Measurements from ENCODE around the gene FUT2.

FUT2 gene

DNA sequence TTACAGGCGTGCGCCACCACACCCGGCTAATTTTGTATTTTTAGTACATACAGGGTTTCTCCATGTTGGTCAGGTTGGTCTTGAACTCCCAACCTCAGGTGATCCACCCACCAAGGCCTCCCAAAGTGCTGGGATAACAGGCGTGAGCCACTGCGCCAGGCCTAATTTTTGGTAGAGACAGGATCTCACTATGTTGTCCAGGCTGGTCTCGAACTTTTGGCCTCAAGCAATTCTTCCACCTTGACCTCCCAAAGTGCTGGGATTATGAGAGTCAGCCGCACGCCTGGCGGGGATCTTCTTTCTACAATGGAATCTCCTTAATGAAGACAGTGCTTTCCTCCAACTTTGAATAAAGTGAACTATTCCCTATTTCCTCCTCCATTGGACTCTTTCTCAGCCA, 38.9 kb downstream of the FUT2 start:
- no peak for DNase-seq

- DNase-seq = no peak
These were observed 39.4 kb downstream of the FUT2 start for GRCh38 chr19:48735031-48735615.

DNA sequence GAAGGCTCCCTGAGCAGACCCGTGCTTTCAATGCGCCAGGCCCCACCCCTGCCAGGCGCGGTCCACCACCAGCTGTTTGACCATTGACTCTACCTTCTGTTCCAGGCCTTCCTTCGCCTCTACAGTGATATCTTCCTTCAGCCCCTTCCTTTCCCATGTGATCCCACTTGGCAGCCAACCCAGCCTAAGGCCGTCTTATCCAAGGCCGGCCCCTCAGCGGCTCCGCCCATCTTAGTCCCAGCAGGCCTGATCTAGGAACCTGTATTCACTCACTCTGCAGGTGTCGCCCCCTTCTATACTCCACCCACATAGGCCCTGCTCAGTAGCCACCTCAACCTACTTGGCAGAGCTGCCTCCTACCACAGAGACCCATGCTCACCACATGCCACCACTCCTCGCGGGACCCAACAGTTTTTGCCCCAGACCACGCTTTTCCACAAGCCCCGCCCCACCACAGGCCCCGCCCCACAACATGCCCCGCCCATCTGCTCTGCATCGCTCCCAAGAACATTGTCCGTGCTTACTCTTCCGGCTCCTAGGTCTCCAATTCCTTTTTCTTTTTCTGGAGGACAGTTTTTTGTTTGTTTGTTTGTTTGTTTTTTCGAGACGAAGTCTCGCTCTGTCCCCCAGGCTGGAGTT, 41.7 kb downstream of the FUT2 start:
- no peak for DNase-seq

DNA sequence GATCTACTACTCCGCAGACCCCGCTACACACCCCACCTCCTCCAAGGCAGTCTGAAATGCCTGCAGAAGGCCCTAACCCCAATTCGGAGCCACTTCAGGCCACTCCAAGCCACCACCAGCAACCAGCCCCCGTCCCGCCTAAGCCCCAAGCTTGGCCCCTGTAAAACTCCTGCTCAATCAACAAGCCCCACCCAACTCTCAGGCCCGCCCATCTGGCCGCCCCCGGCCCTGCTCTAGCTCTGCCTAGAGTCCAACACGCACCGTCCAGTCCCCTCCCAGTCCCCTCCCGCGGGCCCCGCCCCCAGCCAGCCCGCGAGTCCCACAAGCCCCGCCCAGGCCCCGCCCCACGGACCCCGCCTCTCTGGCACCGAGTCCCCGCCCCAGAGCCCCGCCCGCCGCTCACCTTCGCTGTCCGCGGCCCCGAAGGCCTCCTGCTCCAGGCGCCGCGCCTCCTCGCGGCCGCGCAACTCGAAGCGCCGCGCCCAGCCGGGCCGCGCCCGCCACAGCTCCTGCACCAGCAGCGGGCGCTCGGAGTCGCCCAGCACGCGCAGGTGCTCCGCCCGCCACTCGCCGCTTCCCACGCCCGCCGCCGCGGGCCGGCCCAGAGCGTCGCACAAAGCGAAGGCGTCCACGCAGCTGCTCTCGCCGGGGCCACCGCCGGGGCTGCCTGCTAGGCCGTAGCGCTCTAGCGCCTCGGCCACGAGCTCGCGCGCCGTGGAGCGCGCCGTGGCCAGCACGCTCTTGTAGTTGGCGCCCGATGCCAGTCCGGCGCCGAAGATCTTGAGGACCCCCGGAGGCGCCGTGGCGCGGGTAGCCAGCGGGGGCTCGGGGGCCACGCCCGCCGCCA, 43.0 kb downstream of the FUT2 start:
- DNase-seq = peak; percentile 96 to 97

DNA sequence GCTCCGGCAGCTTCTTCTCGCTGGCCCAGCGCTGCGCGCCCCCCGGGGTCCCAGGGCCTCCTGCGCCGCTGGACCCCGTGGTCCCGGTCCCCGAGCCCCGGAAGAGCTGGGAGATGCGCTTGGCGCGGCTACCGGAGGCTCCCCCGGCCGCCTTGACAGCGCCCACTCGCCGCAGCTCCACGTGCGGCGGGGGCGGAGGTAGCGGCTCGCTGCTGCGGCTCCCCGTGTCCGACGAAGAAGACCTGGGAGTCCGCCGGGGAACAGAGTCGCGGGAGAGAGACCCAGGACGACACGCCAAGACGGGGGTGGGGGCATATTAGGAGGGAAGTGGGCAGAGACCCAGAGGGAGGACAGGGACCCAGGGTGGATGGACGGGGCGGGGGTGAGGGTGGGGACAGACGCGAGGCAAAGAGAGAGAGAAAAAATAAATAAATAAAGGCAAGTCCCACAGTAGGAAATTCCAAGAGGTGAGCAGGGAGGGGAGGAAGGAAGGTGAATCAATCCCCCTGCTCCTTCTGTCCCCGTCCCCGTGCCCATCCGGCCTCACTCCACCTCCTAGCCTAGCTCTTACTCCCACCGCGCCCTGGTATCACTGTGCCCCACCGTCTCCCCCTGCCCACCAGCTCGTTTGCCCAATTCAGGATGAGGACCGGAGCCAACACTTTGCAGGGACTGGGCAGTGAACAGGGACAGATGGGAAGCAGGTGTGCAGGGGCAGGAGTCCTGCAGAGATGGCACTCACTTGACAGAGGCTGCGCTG, 43.8 kb downstream of the FUT2 start:
- DNase-seq = no peak

- no peak for DNase-seq
These were observed 44.6 kb downstream of the FUT2 start, which contains the start of gene RASIP1 for GRCh38 chr19:48740164-48740972. RASIP1 (minus strand) TSS chr19:48740610; CDS start chr19:48740282, 328 bp downstream.

- peak; percentile 69 to 75 for DNase-seq
These were observed 45.6 kb downstream of the FUT2 start for GRCh38 chr19:48741129-48741999.

DNA sequence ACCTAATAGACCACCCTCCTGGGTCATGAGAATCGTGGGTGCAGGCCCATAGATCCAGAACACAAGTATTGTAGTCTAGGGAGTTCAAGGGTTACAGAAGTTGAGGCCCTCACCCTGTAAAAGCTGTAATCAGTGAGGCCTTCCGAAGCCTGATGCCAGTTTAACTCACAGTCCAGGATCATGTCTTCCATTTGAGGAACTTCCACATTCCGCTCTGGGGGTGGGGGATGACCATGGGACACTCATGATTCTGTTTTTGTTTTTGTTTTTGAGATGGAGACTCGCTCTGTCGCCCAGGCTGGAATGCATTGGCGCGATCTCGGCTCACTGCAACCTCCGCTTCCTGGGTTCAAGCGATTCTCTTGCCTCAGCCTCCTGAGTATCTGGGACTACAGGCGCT, 46.3 kb downstream of the FUT2 start:
- DNase-seq = no peak

- peak; percentile 58 to 66 for DNase-seq
These were observed 49.6 kb downstream of the FUT2 start for GRCh38 chr19:48745208-48745995.

GRCh38 chr19:48746110-48746509, 50.3 kb downstream of the FUT2 start:
- DNase-seq = no peak

DNA sequence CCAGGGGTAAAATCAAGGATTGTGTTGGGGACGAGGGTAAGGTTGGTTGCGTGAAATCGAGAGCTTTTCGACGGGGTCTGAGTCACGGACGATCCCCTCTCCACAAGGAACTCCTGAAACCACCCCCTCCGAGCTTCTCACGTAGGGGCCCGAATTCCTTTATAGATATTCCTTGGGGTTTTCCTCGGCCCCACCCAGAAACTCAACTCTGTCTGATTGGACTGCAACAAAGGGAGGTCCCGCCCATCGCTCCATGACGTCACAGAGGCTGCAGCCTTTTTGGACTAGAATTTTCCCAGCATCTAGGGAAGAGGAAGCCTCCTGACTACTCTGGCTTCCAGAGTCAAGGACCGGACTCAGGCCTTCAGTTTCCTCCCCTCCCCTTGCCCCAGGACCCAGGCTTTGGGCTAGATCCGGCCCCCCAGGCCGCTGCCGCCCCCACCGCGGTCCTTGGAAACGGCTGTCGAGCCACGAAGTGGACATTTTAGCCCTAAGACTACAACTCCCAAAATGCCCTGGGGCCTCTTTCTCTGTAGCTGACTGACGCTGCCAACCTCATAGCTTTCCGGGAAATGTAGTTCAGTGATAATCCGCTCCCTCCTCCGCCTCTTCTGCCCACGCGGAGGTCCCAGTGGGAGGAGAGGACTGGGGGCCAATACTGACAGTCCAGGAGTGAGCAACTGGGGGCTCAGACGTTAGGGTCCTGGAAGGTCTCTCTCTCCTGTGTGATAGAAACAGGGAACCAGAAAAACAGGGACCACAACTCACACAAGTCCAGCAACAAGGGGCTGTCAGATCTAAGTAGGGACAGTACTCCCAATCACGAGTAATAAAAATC, 51.2 kb downstream of the FUT2 start, which contains the start of gene IZUMO1:
TSS of gene IZUMO1 (minus strand) at position 172 of the 838 bp plus-strand sequence. CDS start 1,050 bp downstream, outside the sequence.
- DNase-seq = peak; percentile 68 to 74

DNA sequence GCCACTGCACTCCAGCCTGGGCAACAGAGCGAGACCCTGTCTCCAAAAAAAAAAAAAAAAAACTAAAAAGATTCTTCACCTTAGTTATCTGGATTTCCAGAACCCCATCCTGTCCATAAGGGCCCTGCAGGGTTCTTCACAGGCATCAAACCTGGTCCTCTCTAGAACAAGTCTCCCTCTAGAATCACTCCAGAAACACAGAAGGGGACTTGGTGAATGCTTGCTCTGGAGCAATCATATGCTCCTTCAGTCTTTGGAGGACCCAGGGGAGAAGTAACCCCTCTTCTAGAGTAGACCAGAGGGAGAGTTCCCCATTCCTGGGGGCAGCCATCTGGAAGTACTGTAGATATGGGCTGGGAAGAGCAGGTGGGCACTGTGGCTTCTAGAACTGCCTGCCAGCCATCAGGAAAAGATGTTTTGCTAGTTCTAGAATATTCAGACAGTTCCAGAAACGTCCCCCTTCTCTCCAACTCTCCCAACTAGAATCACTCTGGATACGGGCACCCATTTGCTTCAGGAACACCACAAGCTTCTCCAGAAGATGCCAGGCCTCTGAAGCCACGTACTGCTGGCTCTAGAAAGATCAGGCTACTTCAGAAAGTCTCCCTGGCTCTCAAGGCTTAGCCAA, 53.9 kb downstream of the FUT2 start:
- DNase-seq = no peak

DNA sequence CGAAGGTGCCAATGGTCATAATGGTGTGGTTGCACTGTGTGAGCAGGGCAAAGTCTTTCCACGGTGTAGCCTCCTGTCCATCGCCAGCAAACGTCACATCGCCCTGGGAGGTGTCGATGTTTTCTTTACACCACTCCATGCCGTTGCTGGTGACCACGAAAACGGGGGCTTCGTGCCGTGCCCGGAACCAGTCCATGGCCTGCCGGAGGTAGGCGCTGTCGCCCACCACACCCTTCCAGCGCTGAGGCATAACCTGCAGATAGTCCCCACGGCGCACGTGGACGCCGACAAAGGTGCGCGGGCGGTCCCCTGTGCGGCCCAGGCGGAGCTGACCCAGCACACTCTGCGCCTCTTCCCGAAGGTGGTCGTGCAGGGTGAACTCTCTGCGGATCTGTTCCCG, 54.6 kb downstream of the FUT2 start:
- DNase-seq = no peak

- DNase-seq = no peak
These were observed 55.2 kb downstream of the FUT2 start for GRCh38 chr19:48750771-48751504.

DNA sequence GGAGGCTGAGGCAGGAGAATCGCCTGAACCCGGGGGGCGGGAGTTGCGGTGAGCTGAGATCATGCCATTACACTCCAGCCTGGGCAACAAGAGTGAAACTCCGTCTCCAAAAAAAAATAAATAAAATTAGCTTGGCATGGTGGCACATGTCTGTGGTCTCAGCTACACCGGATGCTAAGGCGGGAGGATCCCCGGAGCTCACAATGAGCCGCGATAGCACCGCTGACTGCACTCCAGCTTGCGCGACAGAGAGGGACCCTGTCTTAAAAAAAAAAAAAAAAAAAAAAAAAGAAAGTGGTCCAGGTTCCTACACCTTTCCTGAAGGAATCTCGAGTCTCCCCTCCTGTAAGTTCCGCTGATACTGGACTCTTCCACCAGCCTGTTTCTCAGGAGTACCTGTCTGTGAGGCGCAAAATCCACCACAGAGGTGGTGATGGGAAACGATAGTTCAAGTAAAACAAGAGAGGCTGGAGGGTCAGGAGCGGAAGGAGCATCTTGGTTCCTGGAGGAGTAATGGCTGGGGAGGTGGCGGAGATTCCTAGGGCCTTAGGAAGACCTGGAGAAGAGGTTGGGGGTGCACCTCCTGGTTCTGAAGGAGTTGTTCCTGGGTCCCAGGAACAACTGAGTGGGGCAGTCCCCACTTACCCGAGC, 56.2 kb downstream of the FUT2 start:
- no peak for DNase-seq

DNA sequence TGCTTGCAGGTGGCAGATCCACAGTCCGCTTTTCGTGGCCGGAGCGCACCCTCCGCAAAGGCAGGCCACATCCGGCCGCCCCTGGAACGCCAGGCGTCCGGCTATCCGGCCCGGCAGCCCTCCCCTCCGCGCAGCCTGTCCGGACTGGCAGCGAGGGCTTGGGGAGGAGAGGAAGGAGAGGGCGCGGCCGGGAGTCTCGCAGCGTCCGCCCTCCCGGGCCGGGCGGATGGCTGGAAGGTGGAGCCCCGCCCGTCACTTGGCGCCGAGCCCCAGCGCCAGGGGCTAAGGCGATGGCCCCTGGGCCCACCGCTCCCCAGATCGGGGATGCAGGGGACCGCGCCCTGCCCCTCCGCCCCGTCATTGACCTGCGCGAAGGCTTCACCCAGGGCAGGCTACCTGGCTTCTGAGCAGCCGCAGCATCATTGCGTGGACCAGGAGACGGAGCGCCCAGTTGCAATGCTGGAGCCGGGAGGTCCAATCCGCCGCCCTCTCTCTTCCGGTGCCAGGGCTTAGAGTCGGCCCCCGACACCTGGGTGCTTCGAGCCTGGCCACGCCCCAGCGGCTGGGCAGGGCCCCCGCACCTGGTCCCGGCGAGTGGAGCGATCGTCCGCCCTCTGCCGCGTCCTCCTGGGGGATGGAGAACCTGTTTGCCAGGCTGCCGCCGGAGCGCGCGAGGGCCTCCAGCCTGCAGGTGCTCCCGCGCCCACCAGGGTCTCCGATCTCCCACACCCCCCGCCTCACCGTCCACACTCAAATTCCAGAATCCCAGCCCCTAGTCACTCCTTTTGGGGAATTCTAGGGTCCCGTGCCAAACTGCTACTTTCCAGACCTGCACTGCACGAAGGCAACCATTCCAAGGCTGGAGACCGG, 57.0 kb downstream of the FUT2 start, which contains the start of gene FUT1:
TSS of gene FUT1 (minus strand) at position 146 of the 870 bp plus-strand sequence. CDS start 1,360 bp downstream, outside the sequence.
- peak in 1 of 2 experiments; percentile 55 for DNase-seq

Measured in activated T-cell treated with anti-CD3 and anti-CD28 coated beads, Interleukin-2, amount 50 U/mL, for 48 hours (primary cell).